ENCODE data around the gene LTK.

LTK gene

GRCh38 chr15:41492597-41493204 lies 20.9 kb downstream of the LTK start:
- no peak for TF ChIP-seq POLR2AphosphoS5 (IDR thresholded peaks at IDR 0.05; ENCODE audit: low read depth, low read length)
- no peak for TF ChIP-seq SIN3A (IDR thresholded peaks at IDR 0.05; ENCODE audit: borderline replicate concordance, insufficient read depth, low read length)
- TF ChIP-seq TAF1 (IDR thresholded peaks at IDR 0.05; ENCODE audit: borderline replicate concordance, insufficient read depth, low read length) = no peak

GRCh38 chr15:41491889-41492288 lies 21.7 kb downstream of the LTK start:
- TF ChIP-seq POLR2AphosphoS5 (IDR thresholded peaks at IDR 0.05; ENCODE audit: low read depth, low read length) (no peak), SIN3A (IDR thresholded peaks at IDR 0.05; ENCODE audit: borderline replicate concordance, insufficient read depth, low read length) (no peak), REST (IDR thresholded peaks at IDR 0.05; ENCODE audit: insufficient read depth in 1 of 2, low read depth in 2 of 2, low read length in 2 of 2) (no peak), FOXP2 (optimal IDR thresholded peaks at IDR 0.05; ENCODE audit: borderline replicate concordance, extremely low read depth, extremely low read length, insufficient read depth) (no peak), TAF1 (IDR thresholded peaks at IDR 0.05; ENCODE audit: borderline replicate concordance, insufficient read depth, low read length) (no peak)

GRCh38 chr15:41490355-41490754 lies 23.3 kb downstream of the LTK start:
- TF ChIP-seq POLR2AphosphoS5 (IDR thresholded peaks at IDR 0.05; ENCODE audit: low read depth, low read length) (no peak), FOXP2 (optimal IDR thresholded peaks at IDR 0.05; ENCODE audit: borderline replicate concordance, extremely low read depth, extremely low read length, insufficient read depth) (no peak), REST (IDR thresholded peaks at IDR 0.05; ENCODE audit: insufficient read depth in 1 of 2, low read depth in 2 of 2, low read length in 2 of 2) (no peak), TAF1 (IDR thresholded peaks at IDR 0.05; ENCODE audit: borderline replicate concordance, insufficient read depth, low read length) (no peak), SIN3A (IDR thresholded peaks at IDR 0.05; ENCODE audit: borderline replicate concordance, insufficient read depth, low read length) (no peak)

- TF ChIP-seq SIN3A (IDR thresholded peaks at IDR 0.05; ENCODE audit: borderline replicate concordance, insufficient read depth, low read length) (no peak), FOXP2 (optimal IDR thresholded peaks at IDR 0.05; ENCODE audit: borderline replicate concordance, extremely low read depth, extremely low read length, insufficient read depth) (no peak), TAF1 (IDR thresholded peaks at IDR 0.05; ENCODE audit: borderline replicate concordance, insufficient read depth, low read length) (no peak), POLR2AphosphoS5 (IDR thresholded peaks at IDR 0.05; ENCODE audit: low read depth, low read length) (no peak), REST (IDR thresholded peaks at IDR 0.05; ENCODE audit: insufficient read depth in 1 of 2, low read depth in 2 of 2, low read length in 2 of 2) (no peak)
Observed at GRCh38 chr15:41489641-41490040, 24.0 kb downstream of the LTK start.

GRCh38 chr15:41487802-41488201 lies 25.8 kb downstream of the LTK start:
- TF ChIP-seq REST (IDR thresholded peaks at IDR 0.05; ENCODE audit: insufficient read depth in 1 of 2, low read depth in 2 of 2, low read length in 2 of 2) (no peak), FOXP2 (optimal IDR thresholded peaks at IDR 0.05; ENCODE audit: borderline replicate concordance, extremely low read depth, extremely low read length, insufficient read depth) (no peak), POLR2AphosphoS5 (IDR thresholded peaks at IDR 0.05; ENCODE audit: low read depth, low read length) (no peak), SIN3A (IDR thresholded peaks at IDR 0.05; ENCODE audit: borderline replicate concordance, insufficient read depth, low read length) (no peak), TAF1 (IDR thresholded peaks at IDR 0.05; ENCODE audit: borderline replicate concordance, insufficient read depth, low read length) (no peak)
